HG02981 (cell line): ENCODE data around the gene KBTBD13.

ENCODE experiments used
- ATAC-seq: cut with Tn5 transposase; IDR thresholded peaks from one replicate; pipeline ENCODE4 v1.9.1; 2021; ENCODE audit warnings: mild to moderate bottlenecking, moderate library complexity; ENCODE audit not compliant: unreplicated experiment

The KBTBD13 gene

DNA sequence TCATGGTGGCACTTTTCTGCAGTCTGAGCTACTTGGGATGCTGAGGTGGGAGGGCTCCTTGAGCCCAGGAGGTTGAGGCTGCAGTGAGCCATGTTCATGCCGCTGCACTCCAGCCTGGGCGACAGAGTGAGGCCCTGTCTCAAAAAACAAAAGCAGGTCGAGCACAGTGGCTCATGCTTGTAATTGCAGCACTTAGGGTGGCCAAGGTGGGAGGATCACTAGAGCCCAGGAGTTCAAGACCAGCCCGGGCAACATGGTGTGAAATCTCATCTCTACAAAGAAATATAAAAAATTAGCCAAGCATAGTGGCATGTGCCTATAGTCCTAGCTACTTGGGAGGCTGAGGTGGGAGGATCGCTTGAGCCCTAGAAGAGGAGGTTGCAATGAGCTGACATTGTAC, 28.5 kb downstream of the KBTBD13 start:
- ATAC-seq = no peak

DNA sequence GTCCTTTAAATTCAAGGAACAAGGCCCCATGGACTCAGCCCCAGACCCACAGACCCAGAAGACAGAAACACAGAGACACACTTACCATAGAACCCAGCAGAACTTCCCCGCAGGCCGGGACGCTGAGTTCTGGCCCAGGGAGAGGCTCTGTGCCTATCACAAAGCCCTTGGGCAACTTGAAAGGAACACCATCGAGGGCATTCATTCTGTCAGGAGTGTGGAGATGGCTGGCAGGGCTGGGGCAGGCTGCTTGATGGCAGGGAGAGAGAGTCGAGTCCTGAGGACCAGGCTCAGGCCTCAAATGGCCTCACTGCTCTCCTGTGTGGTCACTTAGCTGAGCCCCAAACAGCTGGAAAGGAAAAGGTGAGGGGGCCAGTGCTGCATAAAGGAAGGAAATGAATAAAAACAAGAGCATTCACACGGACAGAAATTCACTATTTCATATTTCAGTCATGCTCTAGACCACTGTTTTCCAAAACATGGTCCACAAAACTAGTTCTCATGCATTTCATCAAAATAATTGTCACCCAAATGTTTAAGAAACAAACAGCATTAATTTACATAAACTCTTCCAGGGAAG, 29.6 kb downstream of the KBTBD13 start:
- ATAC-seq = no peak

DNA sequence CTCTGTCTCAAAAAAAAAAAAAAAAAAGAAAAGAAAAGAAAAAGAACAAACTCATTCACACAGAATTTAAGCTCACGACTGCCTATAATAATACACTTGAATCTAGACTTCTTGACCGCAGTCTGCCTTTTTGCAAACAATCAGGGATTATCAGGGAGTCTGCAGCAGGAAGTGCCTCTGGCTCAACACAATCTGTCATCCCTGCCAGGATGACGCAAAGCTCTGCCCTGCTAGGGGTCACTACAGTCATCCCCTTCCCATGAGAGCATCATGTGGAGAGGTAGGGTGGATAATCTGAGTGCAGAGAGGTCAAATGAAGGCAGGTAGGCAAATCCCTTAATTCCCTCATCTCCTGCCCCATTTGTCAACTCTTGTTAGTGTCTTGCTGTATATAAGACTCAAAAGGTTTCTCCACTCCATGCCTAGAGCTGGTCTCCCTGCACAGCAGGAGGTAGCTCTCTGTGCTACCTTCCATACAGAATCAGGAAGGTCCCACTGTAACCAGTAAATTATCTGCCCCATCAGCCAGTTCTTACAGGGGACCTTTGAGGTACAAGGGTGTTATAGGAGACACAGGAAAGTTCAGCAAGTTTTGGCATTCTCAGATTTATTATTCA, 34.2 kb downstream of the KBTBD13 start:
- no peak for ATAC-seq

DNA sequence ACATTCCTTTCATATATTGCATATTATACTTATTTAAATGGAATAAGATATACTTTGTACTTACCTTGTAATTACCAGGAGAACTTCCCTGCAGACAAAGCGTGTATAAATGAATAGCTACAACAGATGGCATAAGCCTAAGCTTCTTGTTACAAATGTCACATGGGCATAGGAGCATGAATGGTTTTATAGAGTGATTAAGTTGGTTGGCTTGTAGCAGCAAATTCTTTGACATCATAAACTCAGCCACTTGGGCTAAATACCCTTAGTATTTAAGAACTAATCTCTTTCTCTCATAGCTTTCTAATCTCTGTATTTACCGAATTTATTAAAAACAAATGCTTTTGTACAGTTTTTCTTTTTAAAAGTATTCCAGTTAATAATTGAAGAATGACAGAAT, 38.5 kb downstream of the KBTBD13 start, which contains the start of gene UBAP1L:
Gene UBAP1L, minus strand, starts transcription at position 115 of the 400 bp plus-strand sequence. CDS start 8,985 bp downstream, outside the sequence.
- no peak for ATAC-seq

DNA sequence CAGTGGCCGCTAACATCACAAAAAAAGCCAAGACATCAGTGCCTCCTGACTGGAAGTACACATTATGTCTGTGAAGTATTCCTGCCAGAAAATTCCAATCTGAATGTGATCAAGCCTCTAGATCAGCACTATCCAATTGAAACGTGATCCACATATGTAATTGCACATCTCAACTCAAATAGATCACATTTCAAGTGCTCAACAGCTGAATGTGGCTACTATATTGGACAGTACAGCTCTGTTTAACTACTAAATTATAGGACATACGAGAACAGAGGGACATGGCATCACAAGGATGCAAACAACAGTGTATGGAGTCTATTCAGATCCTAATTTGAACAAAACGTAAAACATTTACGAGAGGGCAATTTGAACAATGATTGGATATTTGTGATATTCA, 39.0 kb downstream of the KBTBD13 start:
- ATAC-seq = no peak
